Fibroblast of upper back skin (primary cell): Measurements from ENCODE around the gene NRAP.

ENCODE experiments used
- DNase-seq: peaks from one replicate; pipeline ENCODE4 v3.0.0-alpha.2; 2013

NRAP gene

GRCh38 chr10:113663908-113664307 lies at the start of gene NRAP:
NRAP (minus strand) TSS chr10:113664041; CDS start chr10:113663882, 159 bp downstream.
- no peak for DNase-seq

GRCh38 chr10:113713640-113713982 lies 49.8 kb upstream of the NRAP start:
- DNase-seq: no peak

- DNase-seq: no peak
Measured at GRCh38 chr10:113712755-113713639, 49.2 kb upstream of the NRAP start.

GRCh38 chr10:113712024-113712423 lies 48.2 kb upstream of the NRAP start:
- DNase-seq: no peak

GRCh38 chr10:113711142-113711541 lies 47.3 kb upstream of the NRAP start:
- DNase-seq: no peak

DNA sequence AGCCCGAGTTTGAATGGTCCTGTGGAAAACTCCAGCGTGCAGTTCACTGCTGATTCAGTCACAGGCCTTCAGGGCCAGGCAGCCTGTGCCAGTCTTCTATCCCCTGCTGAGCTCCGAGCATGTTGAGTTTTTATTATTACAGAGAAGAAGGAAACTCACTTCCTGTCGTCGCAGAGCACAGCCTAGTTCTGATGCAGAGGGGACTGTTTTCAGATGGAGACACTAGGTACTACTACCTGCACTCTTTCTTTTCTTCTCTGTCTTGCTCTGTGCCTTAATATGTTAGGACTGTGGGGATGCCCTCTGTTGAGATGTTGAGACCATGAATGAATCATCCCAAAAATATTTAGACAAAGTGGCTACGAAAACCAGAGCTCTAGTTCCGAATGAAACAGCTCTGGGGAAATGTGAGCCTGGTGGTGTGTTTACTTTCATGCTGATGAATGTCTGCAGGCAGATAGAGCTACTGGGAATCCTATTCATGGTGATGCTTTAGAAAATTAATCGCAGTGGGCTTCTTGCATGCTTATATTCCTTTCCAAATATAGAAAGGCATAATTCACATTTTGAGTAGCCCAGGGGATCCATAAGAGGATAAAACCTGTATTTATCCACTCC lies 45.5 kb upstream of the NRAP start:
- peak; percentile 79 for DNase-seq

- no peak for DNase-seq
Measured at GRCh38 chr10:113708640-113709039, 44.8 kb upstream of the NRAP start.

- DNase-seq: no peak
Measured at GRCh38 chr10:113706623-113707022, 42.8 kb upstream of the NRAP start.

GRCh38 chr10:113705344-113705652 lies 41.5 kb upstream of the NRAP start:
- no peak for DNase-seq

- DNase-seq: peak; percentile 44
Measured at GRCh38 chr10:113704637-113705343, 40.9 kb upstream of the NRAP start.

DNA sequence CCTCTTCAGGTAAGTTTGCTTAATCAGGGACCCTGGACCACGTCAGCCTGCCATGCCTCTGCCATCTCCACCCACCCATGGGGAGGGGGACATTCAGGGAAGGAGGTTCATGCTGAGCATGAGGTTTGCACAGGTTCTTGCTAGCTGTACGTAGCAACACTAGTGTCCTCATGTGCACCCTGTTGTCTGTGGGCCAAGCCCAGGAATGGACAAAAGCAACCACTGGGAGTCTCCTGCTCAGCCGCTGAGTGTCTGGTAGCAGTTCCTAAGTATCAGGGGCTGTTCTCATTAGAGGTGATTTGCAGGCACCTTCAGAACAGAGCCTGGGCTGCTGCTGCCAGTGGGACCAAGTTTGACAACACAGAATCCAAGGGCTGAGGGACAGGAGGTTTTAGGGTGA lies 33.8 kb upstream of the NRAP start:
- no peak for DNase-seq

DNA sequence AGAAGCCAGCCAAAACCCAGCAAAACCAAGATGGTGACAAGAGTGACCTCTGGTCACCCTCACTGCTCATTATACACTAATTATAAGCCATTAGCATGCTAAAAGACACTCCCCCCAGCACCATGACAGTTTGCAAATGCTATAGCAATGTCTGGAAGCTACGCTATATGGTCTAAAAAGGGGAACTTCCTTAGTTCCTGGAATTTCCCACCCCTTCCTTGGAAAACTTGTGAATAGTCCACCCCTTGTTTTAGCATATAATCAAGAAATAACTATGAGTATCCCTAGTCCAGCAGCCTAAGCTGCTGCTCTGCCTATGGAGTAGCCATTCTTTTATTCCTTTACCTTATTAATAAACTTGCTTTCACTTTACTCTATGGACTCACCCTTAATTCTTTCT lies 31.9 kb upstream of the NRAP start:
- no peak for DNase-seq

DNA sequence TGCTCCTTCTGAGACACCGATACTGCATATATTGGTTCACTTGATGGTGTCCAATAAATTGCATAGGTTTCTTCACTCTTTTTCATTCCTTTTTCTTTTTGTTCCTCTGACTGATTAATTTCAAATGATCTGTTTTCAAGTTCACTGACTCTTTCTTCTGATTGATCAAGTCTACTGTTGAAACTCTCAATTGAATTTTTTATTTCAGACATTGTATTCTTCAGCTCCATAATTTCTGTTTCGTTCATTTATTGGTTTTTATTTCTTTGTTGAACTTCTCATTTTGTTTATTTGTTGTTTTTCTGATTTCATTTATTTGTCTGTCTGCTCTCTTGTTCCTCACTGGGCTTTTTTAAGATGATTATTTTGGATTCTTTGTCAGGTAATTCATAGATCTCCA lies 29.5 kb upstream of the NRAP start:
- DNase-seq: no peak

DNA sequence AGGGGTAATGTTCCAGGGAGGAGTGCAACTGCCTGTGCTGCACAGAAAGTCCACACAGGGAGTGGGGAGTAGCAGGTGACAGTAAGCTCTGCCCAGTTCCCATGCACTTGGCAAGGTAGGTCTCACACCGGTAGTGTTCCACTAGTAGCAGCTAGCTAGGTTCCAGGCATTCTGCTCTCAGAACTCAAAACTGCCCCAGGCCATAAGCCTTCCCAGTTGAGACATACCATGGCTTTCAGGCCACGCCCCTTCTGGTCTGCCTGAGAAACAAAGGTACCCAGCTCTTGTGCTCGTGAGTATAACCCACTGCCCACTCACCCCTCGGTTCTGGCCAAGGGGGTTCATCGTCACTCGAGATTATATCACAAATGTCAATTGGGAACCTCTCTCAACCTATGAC lies 28.4 kb upstream of the NRAP start:
- no peak for DNase-seq

GRCh38 chr10:113691381-113691780 lies 27.5 kb upstream of the NRAP start:
- DNase-seq: no peak

GRCh38 chr10:113690749-113691148 lies 26.9 kb upstream of the NRAP start:
- DNase-seq: no peak

- no peak for DNase-seq
Measured at GRCh38 chr10:113689574-113689973, 25.7 kb upstream of the NRAP start.

GRCh38 chr10:113689057-113689456 lies 25.2 kb upstream of the NRAP start:
- DNase-seq: no peak

GRCh38 chr10:113687037-113687436 lies 23.2 kb upstream of the NRAP start:
- no peak for DNase-seq

GRCh38 chr10:113686028-113686427 lies 22.2 kb upstream of the NRAP start:
- no peak for DNase-seq

GRCh38 chr10:113683300-113683699 lies 19.5 kb upstream of the NRAP start:
- no peak for DNase-seq

DNA sequence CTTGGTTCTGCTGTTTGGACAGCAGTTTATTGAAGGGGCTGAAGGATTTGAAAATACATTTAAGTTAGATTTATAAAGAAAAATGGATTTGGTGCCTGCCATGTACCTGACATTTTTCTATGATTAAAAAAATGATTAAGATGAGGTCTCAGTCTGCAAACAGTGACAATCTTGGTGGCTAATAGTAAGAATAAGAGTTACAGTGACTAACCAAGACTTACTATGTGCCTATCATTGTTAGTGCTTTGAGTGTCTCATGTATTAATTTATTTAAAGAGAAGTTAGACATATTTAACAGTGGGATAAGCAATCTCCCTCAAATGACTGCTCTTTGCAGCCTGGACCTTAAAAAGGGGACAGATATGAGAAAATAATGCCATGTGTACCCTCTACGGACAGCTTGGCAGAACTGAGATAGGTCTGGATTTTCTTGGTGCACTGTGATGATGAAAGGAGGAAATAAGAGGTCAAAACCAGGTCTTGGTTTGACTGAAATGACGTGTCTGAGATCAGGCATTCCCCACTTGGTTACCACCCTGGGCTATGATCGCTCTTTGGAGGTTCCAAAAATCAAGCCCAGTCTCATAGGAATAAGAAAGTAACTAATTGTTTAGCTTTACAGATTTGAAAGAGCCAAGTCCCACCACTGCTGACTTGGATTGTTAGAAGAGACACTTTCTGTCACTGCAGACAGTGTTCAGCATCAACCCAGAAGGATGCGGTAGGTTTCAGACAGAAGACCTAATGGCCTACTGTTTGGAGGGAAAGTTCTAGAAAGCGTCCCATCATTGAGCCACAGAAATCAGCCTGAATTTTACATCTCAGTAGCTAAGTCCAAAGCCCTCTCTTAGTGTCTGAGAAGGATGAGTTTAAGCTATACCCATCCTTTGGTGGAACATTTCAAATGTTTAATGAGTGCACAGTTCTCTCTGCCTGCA lies 18.0 kb upstream of the NRAP start:
- DNase-seq: no peak
